ENCODE measurements around the gene CNTLN. TPM values are rescaled to one million over a fixed set of nuclear protein-coding genes. Genes with fewer than 3 reads are reported as not detected.

Gene CNTLN
- total and polyA plus RNA-seq, 2 donors from 2014 or later: 2.0 to 8.0 TPM

DNA sequence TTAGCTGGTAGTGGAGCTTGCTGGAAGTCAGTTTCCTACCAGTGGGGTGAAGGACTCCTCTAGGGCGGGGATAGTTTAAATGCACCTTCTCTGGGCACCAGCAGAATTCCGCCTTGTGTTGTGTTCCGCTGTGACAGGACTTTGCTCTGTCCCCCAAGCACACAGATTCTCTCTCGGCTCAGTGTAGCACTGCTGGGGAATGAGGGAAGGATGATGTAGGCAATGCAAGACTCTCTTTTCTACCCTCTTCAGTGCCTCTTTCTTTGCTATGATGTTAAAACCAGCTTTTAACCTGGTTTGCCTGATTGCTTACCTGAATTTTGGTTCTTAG lies 288.8 kb downstream of the CNTLN start:
- intact Hi-C loops (cut with DNase I): no loop called here
- no peak for DNase-seq
- FAIRE-seq: no peak
- Histone ChIP-seq H3K27ac (ENCODE audit: low read depth in 2 of 2, low read length in 2 of 2) (no peak overlapping the region), H3K27me3 (ENCODE audit: control insufficient read depth, insufficient read depth, low read length) (no peaks in the 10 kb centered on the region), H3K9me3 (ENCODE audit: control insufficient read depth in 2 of 3, insufficient read depth in 1 of 3, low read length in 3 of 3) (no peaks in the 10 kb centered on the region), H3K9ac (ENCODE audit: low read length in 3 of 3) (no peak overlapping the region), H3K4me1 (ENCODE audit: control insufficient read depth in 2 of 3, insufficient read depth in 2 of 3, low read depth in 1 of 3, low read length in 3 of 3) (no peaks in the 10 kb centered on the region), H3K4me3 (ENCODE audit: low read length in 3 of 3) (no peak overlapping the region), H3K36me3 (ENCODE audit: control insufficient read depth in 2 of 3, insufficient read depth in 3 of 3, low read length in 3 of 3) (no peaks in the 10 kb centered on the region)
- no peak for TF ChIP-seq CTCF (IDR thresholded peaks at IDR 0.05; ENCODE audit: borderline replicate concordance, extremely low read depth, insufficient read depth)

GRCh38 chr9:17425384-17425783 lies 290.5 kb downstream of the CNTLN start:
- no peaks in the 10 kb centered on the region for H3K27me3 ChIP-seq (ENCODE audit: control insufficient read depth, insufficient read depth, low read length)
- no peak overlapping the region for H3K27ac ChIP-seq (ENCODE audit: low read depth in 2 of 2, low read length in 2 of 2)
- DNase-seq (no peak), FAIRE-seq (no peak)
- intact Hi-C loops (cut with DNase I): no loop called here
- no peaks in the 10 kb centered on the region for H3K36me3 ChIP-seq (ENCODE audit: control insufficient read depth in 2 of 3, insufficient read depth in 3 of 3, low read length in 3 of 3)
- H3K9me3 ChIP-seq (ENCODE audit: control insufficient read depth in 2 of 3, insufficient read depth in 1 of 3, low read length in 3 of 3): no peaks in the 10 kb centered on the region
- H3K4me3 ChIP-seq (ENCODE audit: low read length in 3 of 3): no peak overlapping the region
- TF ChIP-seq CTCF (IDR thresholded peaks at IDR 0.05; ENCODE audit: borderline replicate concordance, extremely low read depth, insufficient read depth): no peak
- no peaks in the 10 kb centered on the region for H3K4me1 ChIP-seq (ENCODE audit: control insufficient read depth in 2 of 3, insufficient read depth in 2 of 3, low read depth in 1 of 3, low read length in 3 of 3)
- no peak overlapping the region for H3K9ac ChIP-seq (ENCODE audit: low read length in 3 of 3)

GRCh38 chr9:17433526-17433925 lies 298.7 kb downstream of the CNTLN start:
- FAIRE-seq: no peak

More at GRCh38 chr9:17433526-17433925, 298.7 kb downstream of the CNTLN start:
- TF ChIP-seq CTCF (IDR thresholded peaks at IDR 0.05; ENCODE audit: borderline replicate concordance, extremely low read depth, insufficient read depth): no peak
- no peak for DNase-seq
- intact Hi-C loops (cut with DNase I): no loop called here
- no peaks in the 10 kb centered on the region for H3K27me3 ChIP-seq (ENCODE audit: control insufficient read depth, insufficient read depth, low read length)
- no peak overlapping the region for H3K27ac ChIP-seq (ENCODE audit: low read depth in 2 of 2, low read length in 2 of 2)
- H3K9ac ChIP-seq (ENCODE audit: low read length in 3 of 3): no peak overlapping the region
- H3K4me1 ChIP-seq (ENCODE audit: control insufficient read depth in 2 of 3, insufficient read depth in 2 of 3, low read depth in 1 of 3, low read length in 3 of 3): no peaks in the 10 kb centered on the region
- H3K36me3 ChIP-seq (ENCODE audit: control insufficient read depth in 2 of 3, insufficient read depth in 3 of 3, low read length in 3 of 3): no peaks in the 10 kb centered on the region
- H3K4me3 ChIP-seq (ENCODE audit: low read length in 3 of 3): no peak overlapping the region
- H3K9me3 ChIP-seq (ENCODE audit: control insufficient read depth in 2 of 3, insufficient read depth in 1 of 3, low read length in 3 of 3): no peaks in the 10 kb centered on the region

All from kidney (tissue), 14 donors.